HG03469 (cell line): ENCODE data around the gene AIFM2.

Experiments used
- ATAC-seq: cut with Tn5 transposase; IDR thresholded peaks from one replicate; pipeline ENCODE4 v1.9.1; 2021; ENCODE audit warnings: mild to moderate bottlenecking, moderate library complexity, moderate number of reproducible peaks; ENCODE audit not compliant: unreplicated experiment

AIFM2 gene

GRCh38 chr10:70146489-70147258 is 14.0 kb upstream of the AIFM2 start, which contains the start of gene TYSND1:
TYSND1 (minus strand) TSS chr10:70146700; CDS start chr10:70146586, 114 bp downstream.
- ATAC-seq = peak; percentile 86

GRCh38 chr10:70145666-70146488 is 13.3 kb upstream of the AIFM2 start:
- peak; percentile 27 for ATAC-seq

- no peak for ATAC-seq
Measured at GRCh38 chr10:70145166-70145665, 12.6 kb upstream of the AIFM2 start.

DNA sequence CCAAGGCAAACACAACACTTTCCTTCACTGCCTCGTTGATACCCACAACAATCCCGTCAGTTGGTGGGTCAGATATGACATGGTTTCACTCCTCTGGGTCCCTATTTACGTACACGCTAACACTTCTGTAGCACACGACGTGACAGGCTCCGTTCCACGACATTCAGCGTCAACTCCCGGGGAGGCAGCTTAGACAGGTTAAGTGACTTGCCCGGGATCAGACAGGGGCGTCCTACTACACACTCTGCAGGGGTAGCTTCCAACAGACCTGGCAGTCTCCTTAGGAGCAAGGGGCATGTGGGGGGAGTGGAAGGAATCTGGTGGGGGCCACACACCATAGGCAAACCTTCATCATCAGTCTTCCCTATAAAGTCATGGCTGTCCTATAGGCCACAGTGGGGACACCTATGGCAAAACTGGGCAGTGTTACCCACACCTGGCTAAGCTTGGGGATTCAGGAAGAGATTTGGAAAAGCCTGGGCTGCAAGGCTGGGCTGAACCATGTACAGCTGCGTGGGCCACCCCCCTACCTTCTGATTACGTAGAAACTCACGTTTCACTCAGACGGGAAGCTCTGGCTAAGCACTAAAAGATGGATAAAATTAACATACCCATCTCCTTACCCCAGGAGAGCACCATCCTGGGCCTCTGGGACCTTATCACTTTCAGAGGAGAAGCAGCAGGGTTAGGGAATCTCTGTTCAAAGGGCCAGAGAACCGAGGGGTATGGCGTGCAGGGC is 11.9 kb upstream of the AIFM2 start:
- no peak for ATAC-seq

- ATAC-seq = no peak
Measured at GRCh38 chr10:70142555-70142954, 9.9 kb upstream of the AIFM2 start.

DNA sequence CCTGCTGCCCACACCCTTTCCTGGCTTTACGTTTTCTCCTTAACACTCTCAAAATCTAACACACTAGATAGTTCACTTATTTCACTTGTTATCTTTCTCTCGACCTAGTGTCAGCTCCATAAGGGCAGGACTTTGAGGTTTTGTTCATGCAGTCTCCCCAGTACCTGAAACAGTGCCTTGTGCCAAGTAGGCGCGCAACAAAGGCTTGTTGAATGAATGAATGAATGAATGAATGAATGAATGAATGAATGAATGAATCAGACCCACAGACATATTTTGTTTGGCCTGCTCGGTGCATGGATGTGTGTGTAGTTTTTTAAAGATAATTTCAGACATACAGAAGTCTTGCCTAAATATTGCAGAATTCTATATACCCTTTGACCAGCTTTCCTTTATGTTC is 7.7 kb upstream of the AIFM2 start:
- ATAC-seq = no peak

DNA sequence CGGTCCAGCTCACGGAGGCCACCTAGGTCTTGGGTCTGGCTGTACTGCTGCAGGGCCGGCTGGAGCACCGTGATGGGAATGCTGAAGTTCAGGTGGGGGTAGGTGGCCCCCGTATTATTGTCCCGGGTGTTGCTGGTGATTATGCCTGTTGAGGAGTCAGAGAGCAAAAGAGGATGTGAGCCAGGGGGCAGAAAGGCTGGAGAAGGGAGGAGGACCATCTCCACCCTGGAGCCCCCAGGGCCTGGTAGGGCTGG is 7.3 kb upstream of the AIFM2 start:
- ATAC-seq = no peak

GRCh38 chr10:70139151-70139996 is 6.7 kb upstream of the AIFM2 start:
- no peak for ATAC-seq

DNA sequence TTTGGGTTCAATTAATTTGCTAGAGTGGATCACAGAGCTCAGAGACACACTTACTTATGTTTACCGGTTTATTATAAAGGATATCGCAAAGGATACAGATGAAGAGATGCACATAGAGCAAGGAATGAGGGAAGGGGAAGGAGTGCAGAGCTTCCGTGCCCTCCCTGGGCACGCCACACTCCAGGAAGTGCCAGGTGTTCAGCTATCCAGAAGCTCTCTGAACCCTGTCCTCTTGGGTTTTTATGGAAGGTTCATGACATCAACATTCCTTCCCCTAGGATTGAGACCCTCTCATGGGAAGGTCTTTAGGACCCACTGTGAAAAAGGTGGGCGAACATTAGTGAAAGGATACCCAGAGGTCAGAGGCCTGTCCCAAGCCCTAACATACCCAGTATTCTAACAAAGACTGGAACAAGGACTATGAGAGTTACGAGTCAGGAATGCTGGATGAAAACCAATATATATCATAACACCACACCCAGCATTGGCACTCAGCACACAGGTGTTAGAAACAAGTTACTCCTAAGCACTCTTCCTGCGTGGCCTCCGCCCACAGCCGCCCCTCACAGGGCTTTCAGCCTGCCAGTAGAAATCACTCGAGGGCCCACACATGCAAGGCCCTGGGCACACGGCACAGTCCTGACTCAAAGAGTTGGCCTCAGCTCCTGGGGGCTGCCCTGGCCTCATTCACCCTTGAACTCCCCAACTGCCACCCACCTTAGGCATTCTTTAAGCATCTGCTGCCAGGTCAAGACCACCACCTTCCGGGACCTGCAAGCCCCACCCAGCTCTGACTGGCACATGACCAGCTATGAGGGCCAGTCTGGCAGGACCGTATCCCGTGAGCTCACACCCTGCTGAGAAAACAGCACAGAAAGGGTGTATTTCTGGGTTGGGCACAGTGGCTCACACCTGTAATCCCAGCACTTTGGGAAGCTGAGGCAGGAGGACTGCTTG is 5.6 kb upstream of the AIFM2 start:
- no peak for ATAC-seq

GRCh38 chr10:70137135-70137534 is 4.5 kb upstream of the AIFM2 start:
- ATAC-seq = no peak

DNA sequence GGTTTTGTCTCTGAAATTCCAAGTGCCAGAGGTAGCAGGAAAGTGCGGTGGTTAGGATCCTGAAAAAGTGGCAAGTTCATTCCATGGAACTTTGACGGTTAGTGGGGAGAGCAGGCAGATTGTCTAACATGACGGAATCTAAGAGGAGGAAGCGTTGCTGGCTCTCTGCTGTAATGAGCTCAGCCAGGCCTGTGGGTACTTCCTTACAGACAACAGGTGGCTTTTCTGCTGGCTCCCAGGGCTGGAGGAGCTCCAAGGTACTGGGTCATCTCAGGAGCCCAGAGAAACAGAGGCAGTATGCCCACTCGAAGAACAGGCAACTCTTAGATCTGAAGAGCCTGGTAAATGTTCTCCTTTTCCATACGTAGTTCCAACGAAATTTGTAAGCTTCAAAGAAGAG is 3.1 kb upstream of the AIFM2 start:
- ATAC-seq = no peak

DNA sequence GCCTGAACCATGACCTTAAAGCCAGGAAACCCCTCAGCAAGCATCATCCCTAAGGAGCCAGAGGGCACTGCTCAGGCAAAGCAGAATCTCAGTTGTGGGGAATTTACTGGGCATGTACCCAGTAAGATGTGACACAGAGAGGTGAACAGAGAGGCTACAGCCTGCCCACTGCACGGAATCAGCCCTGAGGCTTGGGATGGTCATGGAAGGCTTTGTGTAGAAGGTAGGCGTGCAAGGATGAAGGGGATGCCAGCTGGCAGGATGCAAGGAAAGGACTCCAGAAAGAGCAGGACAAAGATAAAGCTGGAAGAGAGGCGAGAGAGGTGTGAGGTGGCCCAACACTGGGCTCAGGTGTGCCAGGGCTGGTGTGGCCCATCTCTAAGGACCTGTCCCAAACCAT is 2.4 kb upstream of the AIFM2 start:
- ATAC-seq = no peak

DNA sequence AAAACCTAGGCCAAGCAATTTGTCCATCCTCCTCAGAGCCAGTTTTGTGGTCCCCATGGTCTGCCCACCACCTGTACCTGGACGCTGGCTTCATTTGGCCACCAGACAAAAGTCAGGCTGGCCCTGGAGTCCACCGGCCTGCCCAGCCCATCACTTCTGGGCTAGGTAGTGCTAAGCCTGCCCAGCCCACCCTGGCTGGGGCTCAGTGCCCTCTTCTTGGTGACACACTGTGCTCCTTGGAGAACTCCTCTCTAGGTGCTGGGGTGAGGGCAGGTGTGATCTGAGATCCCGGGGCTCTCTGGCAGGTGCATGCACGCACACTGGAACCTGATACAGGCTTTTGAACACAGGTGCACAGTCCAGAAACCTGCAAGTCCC is 1.1 kb downstream of the AIFM2 start:
- no peak for ATAC-seq

GRCh38 chr10:70130878-70131559 is 1.6 kb downstream of the AIFM2 start:
- ATAC-seq = no peak

DNA sequence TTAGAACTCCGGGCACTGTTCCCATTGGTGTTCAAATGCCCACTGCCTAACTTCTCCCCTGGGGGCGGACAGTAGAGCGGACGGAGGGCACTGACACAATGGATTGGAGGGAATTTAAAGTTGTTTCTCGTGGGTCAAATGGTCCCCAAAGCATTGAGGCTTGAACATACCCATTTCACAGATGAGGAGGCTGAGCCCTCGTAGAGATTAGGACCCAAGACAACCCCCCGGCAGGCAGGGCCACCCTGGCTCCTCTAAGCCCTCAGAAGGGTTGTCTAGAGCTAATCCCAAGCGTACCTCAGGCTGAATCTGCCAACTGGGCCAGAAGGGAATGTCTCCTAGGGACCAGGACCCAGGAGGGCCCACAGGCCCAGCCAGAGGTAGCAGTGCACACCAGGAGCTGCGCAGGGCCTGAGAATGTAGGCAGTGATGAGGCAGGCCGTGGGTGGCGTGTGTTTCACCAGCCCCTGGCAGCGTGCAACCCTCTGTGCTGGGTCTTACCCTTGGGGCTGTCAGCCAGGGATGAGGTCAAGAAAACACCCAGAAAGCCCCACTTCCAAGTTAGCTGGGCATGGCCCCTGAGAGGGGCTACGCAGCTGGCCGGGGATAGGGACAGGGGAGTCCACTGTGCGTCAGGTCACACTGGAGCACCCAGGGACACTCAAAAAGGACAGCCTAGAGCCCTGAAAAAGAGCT is 5.8 kb downstream of the AIFM2 start:
- ATAC-seq = no peak

- ATAC-seq = no peak
Measured at GRCh38 chr10:70125918-70126552, 6.6 kb downstream of the AIFM2 start.

DNA sequence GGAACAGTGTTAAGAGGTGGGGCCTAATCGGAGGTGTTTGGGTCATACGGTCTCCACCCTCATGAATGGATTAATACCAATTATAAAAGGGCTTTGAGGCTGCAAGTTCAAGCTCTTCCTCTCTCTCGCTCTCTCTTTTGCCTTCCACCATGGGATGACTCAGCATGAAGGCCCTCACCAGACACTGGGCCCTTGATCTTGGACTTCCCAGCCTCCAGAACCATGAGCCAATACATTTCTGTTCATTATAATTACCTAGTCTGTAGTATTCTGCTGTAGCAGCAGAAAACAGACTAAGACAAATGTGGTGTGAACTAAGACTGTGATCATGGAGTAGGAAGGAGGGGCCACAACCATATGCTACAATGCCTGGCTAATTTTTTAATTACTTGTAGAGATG is 7.7 kb downstream of the AIFM2 start:
- ATAC-seq = no peak

DNA sequence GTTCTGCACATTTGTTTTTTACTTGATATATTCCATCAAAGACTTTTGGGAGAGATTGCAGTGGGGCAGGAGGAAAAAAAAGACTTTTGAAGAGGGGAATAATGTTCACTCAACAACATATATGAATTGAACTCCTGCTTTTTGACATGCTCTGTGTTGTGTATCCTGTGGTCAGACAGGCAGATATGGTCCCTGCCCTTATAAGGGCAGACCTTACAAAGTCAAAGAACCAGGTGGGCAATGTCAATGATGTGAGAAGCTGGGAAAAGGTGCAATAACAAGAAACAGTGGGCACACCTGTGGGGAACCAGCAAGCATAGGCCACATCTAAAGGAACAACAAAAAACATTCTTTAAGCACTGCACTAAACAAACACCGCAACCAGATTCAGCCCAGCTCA is 8.2 kb downstream of the AIFM2 start:
- no peak for ATAC-seq
